GM12878 (cell line): Measurements from ENCODE around the gene YIF1A. TPM values are rescaled to one million over a fixed set of nuclear protein-coding genes. Genes with fewer than 3 reads are reported as not detected.

Source experiments
- polyA plus RNA-seq, 11 experiments: library from polyadenylated mRNA; depleted of rRNA in 4 of 11; unstranded in 6 of 11; stranded (reverse) in 5 of 11; fragments of >200 nt; fragmentation: Nextera tagmentation in 4 of 11; fragmentation: Illumina TruSeq in 1 of 11; extraction: Ambion mirVana in 4 of 11; extraction: Trizol in 1 of 11; gene quantifications; 1 replicate in 1 of 11; 2 replicates in 10 of 11; pipeline versions ENCODE4 v1.2.1 to v1.2.3, GENCODE V29; 2011 to 2016; ENCODE audit warnings: inconsistent platforms in 2 of 11, missing spikeins in 2 of 11, low read depth in 1 of 11
- total RNA-seq, 4 experiments: library from RNA; depleted of rRNA in 3 of 4; stranded (reverse); fragments of >200 nt in 3 of 4; fragmentation: Illumina TruSeq in 1 of 4; extraction: Trizol in 1 of 4; gene quantifications; 2 replicates each; pipeline versions ENCODE4 v1.2.1 to v1.2.3, GENCODE V29; 2013 to 2021
- TF ChIP-seq, protein P1 (sequence below): fragments of 450-650 bp; conservative IDR thresholded peaks from 2 replicates; pipeline ENCODE4 v1.6.1; 2017; ENCODE audit warnings: mild to moderate bottlenecking, moderate library complexity
- TF ChIP-seq, protein P2 (sequence below): fragments of 450-650 bp; IDR thresholded peaks from 2 replicates; pipeline ENCODE4 v1.6.1; 2018; ENCODE audit warnings: borderline replicate concordance, mild to moderate bottlenecking; ENCODE audit not compliant: partially characterized antibody
- TF ChIP-seq, protein P3 (sequence below): fragments of 450-650 bp; IDR thresholded peaks from 2 replicates; pipeline ENCODE4 v1.6.1; 2018; ENCODE audit warnings: mild to moderate bottlenecking, low read depth, moderate library complexity; ENCODE audit not compliant: partially characterized antibody

The YIF1A gene
- total and polyA plus RNA-seq, 10 of the 15 experiments (the other 5 are each of a cell fraction or from before 2014, with no cell fraction given): 6.6 to 128 (median 71.7) TPM

DNA sequence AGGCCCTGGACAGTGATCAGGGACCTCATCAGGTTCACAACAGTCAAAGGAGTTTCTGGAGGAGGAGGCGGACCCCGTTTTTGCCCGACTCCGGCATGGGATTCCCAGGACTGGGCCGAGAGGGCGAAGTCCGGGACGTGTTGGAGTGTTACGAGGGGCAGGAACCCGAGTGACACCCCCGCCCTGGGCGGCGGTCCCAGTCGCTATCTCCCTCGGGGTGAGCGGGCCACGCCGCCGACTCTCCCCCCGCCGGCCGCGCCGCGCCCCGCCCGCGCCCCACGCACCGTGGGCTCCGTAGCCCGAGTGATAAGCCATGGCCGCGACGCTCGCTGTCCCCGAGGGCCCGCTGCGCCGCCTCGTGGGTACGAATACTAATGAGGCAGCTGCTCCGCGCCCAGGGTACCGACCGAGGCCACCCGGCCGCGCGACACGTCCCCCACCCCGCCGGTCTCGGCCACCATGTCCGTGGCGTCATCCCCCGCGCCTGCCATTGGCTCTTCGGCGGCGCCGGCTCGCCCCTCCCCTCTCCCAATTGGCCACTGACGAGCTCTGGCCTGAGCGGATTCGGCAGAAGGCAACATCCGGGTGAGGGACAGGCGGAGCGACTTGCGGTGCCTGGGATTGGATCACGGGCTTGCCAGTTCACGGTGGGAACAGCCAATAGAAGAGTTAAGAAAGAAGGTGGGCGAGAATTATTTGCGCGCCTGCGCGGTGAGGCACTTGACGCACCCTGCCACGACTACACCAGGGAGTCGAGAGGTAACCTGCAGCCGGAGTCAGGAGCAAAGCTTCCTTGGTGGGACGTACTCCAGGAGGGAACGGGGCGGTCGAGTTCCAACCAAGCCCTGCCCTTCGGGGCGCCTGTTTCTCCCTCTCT lies at the start of gene YIF1A (continued):
- TF ChIP-seq, protein P1, sequence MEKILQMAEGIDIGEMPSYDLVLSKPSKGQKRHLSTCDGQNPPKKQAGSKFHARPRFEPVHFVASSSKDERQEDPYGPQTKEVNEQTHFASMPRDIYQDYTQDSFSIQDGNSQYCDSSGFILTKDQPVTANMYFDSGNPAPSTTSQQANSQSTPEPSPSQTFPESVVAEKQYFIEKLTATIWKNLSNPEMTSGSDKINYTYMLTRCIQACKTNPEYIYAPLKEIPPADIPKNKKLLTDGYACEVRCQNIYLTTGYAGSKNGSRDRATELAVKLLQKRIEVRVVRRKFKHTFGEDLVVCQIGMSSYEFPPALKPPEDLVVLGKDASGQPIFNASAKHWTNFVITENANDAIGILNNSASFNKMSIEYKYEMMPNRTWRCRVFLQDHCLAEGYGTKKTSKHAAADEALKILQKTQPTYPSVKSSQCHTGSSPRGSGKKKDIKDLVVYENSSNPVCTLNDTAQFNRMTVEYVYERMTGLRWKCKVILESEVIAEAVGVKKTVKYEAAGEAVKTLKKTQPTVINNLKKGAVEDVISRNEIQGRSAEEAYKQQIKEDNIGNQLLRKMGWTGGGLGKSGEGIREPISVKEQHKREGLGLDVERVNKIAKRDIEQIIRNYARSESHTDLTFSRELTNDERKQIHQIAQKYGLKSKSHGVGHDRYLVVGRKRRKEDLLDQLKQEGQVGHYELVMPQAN: peak; percentile 84
- TF ChIP-seq, protein P2, sequence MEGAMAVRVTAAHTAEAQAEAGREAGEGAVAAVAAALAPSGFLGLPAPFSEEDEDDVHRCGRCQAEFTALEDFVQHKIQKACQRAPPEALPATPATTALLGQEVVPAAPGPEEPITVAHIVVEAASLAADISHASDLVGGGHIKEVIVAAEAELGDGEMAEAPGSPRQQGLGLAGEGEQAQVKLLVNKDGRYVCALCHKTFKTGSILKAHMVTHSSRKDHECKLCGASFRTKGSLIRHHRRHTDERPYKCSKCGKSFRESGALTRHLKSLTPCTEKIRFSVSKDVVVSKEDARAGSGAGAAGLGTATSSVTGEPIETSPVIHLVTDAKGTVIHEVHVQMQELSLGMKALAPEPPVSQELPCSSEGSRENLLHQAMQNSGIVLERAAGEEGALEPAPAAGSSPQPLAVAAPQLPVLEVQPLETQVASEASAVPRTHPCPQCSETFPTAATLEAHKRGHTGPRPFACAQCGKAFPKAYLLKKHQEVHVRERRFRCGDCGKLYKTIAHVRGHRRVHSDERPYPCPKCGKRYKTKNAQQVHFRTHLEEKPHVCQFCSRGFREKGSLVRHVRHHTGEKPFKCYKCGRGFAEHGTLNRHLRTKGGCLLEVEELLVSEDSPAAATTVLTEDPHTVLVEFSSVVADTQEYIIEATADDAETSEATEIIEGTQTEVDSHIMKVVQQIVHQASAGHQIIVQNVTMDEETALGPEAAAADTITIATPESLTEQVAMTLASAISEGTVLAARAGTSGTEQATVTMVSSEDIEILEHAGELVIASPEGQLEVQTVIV: peak; percentile 76
- TF ChIP-seq, protein P3, sequence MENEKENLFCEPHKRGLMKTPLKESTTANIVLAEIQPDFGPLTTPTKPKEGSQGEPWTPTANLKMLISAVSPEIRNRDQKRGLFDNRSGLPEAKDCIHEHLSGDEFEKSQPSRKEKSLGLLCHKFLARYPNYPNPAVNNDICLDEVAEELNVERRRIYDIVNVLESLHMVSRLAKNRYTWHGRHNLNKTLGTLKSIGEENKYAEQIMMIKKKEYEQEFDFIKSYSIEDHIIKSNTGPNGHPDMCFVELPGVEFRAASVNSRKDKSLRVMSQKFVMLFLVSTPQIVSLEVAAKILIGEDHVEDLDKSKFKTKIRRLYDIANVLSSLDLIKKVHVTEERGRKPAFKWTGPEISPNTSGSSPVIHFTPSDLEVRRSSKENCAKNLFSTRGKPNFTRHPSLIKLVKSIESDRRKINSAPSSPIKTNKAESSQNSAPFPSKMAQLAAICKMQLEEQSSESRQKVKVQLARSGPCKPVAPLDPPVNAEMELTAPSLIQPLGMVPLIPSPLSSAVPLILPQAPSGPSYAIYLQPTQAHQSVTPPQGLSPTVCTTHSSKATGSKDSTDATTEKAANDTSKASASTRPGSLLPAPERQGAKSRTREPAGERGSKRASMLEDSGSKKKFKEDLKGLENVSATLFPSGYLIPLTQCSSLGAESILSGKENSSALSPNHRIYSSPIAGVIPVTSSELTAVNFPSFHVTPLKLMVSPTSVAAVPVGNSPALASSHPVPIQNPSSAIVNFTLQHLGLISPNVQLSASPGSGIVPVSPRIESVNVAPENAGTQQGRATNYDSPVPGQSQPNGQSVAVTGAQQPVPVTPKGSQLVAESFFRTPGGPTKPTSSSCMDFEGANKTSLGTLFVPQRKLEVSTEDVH: no peak
